NCI-H748 treated with DMSO at 0.1 percent for 48 hours (cell line): Measurements from ENCODE around the gene LYAR.

Experiments used
- DNase-seq: peaks from one replicate; lab custom pipeline; 2025; lab: John Stamatoyannopoulos, UW

Gene LYAR

DNA sequence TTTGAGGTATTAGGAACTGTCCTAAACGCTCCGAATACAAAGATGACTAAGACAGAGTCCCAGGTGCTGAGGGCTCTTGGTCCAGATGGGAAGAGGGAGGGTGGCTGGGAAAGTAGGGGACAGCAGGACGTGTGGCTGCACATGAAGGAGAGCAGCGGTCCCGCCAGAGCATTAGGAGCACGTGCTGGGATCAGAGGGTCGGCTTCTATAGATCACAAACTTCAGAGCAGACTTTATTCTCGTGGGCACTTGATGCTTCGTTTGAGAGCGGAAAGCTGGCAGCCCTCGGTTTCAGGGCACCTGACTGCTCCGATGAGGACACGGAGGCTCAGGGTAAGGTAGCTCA lies 26.2 kb upstream of the LYAR start:
- DNase-seq, result no peak

GRCh38 chr4:4315461-4316149 lies 25.7 kb upstream of the LYAR start:
- no peak for DNase-seq

DNA sequence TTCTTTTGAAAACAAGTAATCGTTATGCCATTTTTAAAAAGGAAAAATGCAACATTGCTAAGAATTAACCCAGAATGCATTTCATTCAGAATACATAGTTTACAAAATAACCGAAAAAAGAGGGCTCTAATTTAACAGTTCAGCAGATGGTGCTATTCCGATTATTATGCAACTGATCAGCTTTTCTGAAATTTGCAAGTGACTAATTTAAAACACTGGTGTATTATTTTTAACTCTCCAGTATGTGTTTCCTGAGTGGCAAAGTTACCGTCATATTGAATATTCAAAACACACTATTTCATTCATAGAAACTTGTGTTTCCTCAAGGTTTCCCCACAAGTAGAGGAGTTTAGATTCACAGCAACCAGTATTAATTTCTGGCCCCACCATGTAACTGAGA lies 21.2 kb upstream of the LYAR start:
- DNase-seq, result no peak

DNA sequence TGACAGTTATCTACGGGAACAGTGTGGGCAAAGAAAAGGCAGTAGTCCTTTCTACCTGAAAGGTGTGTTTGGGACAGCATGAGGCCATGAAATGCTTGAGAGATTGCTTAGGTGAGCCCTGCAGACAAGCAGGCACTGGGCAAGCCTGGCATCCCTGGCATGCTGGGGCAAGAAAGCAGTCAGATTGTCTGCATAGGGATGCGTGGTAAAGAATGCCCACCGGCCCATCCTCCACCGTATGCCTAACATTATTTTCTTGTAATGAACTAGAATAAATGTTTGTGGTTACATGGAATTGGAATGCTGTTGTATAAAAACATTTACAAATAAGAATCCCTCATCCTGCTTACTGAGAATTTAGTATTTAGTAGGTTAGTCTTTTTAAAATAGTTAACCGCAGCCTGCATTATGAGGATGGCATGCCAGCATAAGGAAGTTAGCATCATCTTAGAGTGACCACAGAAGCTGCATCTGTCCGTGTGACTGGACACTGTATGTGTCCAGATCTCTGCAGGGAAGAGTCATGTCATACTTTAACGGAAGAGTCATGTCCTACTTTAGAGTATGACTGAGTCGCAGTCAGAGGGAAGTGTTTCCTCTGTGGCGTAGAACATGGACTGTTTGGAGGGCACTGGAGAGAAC lies 19.0 kb upstream of the LYAR start:
- no peak for DNase-seq

GRCh38 chr4:4306920-4307319 lies 17.0 kb upstream of the LYAR start:
- no peak for DNase-seq

DNA sequence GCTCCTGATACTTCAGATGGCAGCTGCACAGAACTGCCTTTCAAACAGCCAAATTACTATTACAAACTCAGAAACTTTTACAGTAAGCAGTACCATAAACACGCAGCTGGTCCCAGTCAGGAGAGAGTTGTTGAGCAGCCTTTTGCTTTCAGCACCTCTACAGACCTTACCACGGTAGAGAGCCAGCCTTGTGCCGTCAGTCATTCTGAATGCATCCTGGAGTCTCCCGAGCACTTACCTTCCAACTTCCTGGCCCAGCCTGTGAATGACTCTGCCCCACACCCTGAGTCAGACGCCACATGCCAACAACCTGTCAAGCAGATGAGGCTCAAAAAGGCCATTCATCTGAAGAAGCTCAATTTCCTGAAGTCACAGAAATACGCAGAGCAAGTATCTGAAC lies 12.5 kb upstream of the LYAR start:
- DNase-seq, result no peak

DNA sequence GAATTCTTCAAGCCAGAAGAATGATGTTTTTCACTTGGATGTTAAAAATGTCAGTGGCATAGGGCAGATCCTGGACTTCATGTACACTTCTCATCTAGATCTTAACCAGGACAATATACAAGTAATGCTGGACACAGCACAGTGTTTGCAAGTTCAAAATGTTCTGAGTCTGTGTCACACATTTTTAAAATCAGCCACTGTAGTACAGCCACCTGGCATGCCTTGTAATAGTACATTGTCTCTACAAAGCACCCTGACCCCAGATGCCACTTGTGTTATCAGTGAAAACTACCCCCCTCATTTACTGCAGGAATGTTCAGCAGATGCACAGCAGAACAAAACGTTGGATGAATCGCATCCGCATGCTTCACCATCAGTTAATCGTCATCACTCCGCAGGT lies 12.0 kb upstream of the LYAR start:
- DNase-seq, result no peak

DNA sequence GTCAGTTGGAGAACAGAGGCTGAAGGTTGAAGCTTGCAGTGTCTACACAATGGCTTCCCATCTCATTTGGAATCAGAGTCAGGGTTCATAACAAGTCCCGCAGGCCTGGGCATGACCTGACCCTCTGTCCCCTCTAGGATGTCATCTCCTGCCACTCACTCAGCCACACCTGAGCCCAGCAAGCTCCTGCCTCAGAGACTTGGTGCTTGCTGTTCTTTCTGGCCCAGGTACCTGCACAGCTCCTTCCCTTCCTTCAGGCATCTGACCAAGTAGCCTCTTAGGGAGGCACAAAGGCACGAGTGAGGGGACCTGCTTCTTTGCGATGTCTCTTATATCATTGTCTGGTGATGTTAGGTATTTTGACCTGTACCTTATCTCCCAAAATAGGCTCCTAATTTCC lies 9.1 kb upstream of the LYAR start:
- DNase-seq, result no peak

DNA sequence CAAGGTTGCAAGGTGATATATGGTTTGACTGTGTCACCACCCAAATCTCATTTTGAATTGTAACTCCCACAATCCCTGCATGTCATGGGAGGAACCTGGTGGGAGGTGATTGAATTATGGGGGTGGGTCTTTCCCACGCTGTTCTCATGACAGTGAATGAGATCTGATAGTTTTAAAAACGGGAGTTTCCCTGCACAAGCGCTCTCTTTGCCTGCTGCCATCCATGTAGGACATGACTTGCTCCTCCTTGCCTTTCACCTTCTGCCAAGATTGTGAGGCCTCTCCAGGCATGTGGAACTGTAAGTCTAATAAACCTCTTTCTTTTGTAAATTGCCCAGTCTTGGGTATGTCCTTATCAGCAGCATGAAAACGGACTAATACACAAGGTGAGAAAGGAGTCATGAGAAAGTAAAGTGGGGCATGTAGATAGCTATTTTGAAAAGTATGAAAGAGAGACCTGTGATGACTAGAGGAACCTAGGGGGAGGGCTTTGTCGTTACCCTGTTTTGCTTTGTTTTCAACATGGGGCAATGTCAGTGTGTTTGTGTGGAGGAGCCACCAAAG lies 6.4 kb upstream of the LYAR start:
- no peak for DNase-seq

DNA sequence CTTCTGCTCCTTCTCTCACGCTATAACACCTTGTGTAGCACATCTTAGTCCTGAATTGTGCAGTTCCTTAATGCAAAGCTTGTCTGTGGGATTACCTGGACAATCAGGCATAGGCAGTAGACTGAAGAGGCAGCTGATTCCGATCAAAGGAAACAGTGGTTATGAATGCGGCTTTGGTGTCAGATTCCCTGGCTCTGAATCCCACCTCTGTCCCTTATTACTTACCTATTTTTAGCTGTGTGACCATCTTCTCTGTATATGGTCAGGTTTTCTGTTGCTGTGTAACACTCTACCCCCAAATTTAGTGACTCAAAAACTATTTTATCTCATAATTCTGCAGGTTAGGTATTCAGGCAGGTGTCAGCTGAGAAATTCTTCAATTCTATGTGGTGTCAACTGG lies 3.3 kb upstream of the LYAR start:
- DNase-seq, result no peak

DNA sequence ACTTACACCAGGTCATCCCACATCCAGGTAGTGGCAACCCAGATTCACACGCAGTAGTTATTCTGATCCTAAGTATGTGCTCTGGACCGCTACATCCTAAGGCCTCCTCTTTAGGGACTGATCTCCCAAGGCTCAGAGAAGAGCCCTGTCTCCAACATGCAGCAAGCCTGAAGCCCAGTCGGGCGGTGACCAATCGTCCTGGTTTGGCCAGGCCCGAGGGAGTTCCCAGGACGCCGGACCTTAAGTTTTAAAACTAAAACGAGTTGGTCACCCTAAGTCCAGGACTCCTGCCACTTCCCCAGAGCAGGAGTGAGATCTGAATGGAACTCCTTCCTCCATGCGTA lies 385 bp downstream of the LYAR start:
- no peak for DNase-seq

DNA sequence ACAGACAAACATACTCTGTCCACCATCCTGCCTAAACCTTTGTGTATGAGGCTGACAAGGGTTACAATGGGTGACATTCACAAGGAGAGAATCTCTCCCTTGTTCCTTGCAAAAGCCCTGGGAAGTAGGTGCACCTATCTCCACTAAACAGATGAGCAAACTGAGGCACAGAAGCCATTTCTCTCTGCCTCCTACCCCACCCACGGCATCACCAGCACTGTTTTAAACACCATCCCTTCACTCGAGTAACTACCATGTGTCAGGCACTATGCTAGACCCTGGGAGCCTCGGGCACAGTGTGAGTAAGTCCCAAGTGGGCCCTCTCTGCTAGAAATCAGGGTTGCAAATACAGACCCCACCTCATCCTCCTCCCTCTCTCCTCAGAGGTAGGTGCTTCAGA lies 899 bp downstream of the LYAR start:
- no peak for DNase-seq

- no peak for DNase-seq
Measured at GRCh38 chr4:4288098-4288497, 1.9 kb downstream of the LYAR start.

GRCh38 chr4:4284827-4285618 lies 4.9 kb downstream of the LYAR start:
- no peak for DNase-seq

GRCh38 chr4:4281787-4282186 lies 8.2 kb downstream of the LYAR start:
- no peak for DNase-seq

- DNase-seq, result no peak
Measured at GRCh38 chr4:4277531-4277930, 12.4 kb downstream of the LYAR start.

DNA sequence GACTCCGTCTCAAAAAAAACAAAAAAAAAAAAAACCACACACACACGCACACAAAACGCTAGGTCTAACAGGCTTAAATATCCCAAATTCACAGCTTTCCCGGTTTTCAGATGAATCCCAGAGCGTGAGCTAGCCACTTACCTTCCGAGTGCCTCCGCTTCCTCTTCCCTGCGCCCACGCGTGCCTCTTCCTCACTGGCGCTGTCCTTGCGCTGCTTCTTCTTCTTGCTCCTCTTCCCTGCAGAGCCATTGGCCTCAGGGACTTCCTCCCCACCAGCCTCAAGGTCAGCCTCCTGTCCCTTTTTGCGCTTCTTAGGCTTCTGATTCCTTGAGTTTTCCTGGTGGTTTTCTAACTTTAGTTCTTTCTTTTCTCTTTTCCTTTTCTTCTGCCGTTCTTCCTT lies 15.7 kb downstream of the LYAR start:
- no peak for DNase-seq

GRCh38 chr4:4271912-4272311 lies 18.0 kb downstream of the LYAR start:
- DNase-seq, result no peak

GRCh38 chr4:4270529-4270928 lies 19.4 kb downstream of the LYAR start:
- no peak for DNase-seq

DNA sequence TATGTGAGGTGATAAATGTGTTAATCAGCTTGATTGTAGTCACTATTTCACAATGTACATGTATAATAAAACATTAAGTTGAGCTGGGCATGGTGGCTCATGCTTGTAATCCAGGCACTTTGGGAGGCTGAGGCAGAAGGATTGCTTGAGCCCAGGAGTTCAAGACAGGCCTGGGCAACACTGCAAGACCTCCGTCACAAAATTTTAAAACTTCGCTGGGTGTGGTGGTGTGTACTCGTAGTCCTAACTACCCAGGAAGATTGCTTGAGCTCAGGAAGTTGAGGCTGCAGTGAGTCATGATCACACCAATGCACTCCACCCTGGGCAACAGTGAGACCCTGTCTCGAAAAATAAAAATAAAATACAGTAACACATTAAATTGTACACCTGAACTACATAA lies 20.1 kb downstream of the LYAR start:
- DNase-seq, result no peak

DNA sequence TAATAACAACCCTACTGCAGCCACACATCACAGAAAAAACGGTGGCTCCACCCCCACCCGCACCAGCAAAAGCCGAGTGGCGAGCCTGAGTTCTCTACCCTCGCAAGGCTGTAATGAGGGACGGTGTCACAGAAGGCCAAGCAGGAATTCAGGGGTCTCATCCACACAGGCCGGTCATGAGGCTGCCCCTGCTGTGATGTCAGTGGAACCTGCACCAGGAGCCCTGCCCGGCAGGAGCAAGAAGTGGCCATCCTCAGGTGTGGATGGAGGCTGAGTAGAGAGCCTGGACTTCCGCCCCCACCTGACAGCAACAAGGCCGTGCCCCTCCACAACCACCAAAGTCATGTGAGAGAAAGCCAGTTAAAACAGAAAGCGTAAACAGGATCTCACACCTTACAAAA lies 20.6 kb downstream of the LYAR start:
- no peak for DNase-seq

GRCh38 chr4:4268776-4269175 lies 21.2 kb downstream of the LYAR start:
- no peak for DNase-seq

GRCh38 chr4:4267981-4268380 lies 22.0 kb downstream of the LYAR start:
- no peak for DNase-seq
